Central memory CD4-positive, alpha-beta T cell (primary cell): ENCODE measurements around the gene YARS1.

Experiments used
- DNase-seq: peaks from one replicate; pipeline ENCODE4 v3.0.0; 2022

Gene YARS1

DNA sequence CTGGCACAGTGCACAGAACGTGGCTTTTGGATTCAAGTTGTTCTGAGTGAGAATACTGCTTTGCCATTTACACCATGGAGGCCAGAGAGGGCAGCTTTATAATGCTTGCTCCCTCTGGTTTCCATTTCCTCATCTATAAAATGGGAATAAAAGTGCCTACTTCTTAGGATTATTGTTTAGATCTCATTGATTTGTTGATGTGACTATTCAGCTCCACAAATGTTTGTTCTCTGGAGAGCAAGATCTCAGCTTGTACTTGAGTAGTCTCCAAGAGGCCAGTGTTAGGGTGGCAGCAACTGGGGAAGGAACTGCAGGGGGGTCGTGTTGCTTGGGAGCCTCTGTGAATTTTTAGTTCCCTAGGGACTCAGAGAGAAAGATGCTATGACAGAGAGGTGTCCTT is 55.2 kb downstream of the YARS1 start:
- DNase-seq, result no peak

DNA sequence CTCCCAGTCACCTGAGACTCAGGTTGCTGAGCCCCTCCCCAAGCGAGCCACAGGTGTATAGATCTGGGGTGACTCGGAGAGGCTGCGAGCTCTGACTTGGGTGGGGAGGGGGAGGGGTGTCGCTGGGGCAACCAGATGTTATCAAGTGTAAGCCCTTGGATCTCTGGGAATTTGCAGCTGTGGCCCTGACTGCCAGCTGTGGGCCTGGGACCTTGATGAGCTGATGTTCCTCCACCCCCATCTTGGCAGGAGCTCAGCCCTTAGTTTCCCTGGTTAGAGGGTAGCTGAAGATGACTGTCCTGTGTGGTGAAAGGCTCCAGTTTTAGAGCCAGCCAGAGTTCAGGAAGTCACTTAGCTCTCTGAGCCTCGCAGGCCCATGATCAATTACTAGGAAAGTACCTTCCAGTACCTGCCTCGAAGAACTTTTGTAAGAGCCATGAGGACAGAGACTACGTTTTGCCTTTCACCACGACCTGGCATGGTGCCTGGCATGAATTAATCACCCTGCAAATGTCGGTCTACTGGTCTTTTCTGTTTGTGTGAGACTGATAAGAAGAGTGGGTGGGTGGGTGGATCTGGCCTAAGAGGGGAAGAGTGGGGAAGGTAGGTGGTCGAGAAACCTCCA is 55.8 kb downstream of the YARS1 start:
- no peak for DNase-seq

DNA sequence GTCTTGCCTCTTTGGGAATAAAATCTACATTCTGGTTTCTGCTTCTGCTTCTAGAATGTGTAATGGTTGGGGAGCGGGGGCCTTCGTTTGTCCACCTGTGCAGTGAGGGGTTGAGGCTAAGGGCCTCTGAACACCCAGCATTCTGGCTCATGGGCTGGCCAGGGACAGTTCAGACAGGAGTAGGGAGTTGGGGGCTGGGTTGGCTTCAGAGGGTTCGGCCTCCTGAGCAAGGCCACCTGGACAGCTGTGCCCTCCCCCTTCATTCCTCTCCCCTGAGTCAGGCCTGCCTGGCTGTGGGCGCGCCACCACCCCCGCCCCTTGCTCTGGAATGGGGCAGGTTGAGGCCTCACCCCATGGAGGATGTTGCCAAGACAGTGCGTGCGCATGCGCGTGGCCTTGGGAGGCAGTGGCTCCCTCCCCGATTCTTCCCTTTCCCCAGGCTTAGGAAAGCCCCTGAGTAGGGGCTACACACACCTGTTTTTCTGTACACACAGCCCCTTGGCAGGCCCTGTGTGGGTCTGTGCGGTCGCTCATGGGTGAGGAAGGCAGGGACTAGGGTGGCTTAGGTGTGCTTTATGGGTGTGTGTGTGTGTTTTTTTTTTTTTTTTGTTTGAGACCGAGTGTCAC is 57.0 kb downstream of the YARS1 start:
- no peak for DNase-seq

DNA sequence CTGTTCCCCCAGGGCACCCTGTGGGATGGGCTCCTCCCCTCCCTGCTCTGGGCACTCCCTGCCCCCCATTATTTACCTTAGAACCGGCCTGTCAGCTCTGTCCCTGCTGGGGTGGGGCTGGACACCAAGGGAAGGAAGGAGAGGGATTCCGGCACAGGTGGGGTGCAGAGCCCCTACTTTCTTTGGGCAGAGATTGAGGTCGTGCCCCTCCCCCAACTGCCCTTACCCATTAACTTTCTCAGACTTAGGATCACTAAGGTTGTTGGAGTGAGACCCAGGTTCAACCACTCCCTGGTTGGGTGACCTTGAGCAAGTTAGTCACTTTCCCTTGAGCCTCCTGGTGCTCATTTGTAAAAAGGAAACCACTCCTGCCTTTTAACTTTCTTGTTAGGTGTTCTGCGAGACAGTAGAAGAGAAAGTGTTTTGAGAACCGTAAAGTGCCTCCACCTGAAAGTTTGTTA is 57.6 kb downstream of the YARS1 start:
- no peak for DNase-seq

DNA sequence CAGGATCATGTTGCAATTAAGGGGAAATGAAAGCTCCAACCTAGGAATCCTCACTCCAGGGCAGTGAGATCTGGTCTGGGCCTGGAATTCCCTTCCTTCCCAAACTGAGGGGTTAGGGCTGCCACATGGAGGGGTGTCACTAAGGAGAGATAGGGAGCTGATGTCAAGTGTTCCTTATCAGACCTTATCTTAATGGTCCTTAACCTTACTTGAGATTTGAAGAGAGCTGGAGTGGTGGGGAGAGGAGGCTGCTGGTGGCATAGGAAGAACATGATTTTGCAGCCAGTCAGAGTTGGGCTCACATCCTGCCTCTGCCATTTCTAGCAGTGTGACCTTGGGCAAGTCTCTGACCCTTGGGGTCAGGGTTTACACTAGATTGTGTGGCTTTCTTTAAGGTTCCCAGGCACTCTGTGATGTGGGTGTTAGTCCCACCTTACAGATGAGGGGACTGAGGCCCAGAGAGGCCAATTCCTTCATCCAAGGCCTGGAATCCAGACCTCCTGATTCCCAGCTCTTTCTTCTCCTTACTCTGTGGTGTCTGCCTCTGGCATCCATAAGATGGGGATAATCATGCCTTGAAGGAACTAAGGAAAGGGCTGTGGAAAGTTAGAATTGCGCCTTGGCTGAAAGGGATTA is 58.2 kb downstream of the YARS1 start:
- no peak for DNase-seq

DNA sequence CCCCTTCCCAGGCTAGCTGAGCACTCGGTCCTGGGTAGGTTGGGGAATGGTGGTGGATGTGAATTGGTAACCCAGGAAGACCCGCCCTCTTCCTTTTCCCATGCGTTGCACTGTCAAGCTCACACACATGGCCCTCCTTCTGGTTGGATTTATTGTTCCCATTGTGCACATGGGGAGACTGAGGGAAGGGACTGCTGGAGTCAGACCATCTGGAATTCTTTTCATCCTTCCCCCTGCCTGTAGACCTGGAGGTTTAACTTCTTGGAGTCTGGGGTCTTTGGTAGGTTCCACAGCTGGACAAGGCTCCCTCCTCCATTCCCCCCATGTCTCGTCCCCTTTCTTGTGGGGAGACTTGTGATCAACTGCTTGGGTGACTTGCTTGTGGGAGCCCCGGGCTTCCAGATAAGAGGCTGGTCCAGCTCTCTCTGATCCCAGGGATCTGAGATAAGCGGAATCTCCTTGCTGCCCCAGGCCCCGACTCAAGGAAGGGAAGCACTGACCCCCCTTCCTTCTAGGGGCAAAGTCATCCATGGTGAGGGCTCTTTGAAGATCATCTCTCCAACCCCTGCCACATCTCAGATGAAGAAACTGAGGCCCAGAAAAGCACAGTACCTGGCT is 58.9 kb downstream of the YARS1 start:
- DNase-seq, result no peak

DNA sequence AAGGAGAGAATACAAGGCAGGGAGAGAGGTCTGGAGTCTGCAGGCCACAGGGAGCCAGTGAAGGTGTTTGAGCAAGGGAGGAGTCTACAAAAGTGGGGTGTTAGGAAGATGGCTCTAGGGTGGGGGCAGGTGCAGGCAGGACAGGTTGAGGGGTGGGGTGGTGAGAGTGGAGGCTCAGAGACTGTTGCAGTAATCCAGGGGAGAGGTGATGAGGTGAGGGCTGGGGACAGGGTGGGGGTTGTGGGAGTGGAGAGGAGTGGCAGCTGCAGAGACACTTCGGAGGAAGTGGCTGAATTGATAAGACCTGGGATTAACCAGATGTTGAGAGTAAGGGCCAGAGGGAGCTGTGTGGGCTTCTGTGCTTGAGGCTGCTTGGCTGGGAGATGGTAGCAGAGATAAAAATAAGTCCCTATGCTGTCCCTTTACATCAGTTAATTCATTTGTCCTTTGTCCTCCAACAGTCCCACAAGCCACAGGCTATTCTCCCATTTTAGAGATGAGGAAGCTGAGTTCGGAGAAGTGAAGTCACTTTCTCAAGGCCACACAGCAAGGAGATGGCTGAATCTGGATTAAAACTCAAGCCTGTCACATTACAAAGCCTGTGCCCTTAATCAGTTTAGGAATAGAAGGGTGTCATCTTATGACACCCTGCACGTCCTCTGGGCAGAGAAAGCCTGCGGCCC is 59.8 kb downstream of the YARS1 start:
- DNase-seq, result no peak

DNA sequence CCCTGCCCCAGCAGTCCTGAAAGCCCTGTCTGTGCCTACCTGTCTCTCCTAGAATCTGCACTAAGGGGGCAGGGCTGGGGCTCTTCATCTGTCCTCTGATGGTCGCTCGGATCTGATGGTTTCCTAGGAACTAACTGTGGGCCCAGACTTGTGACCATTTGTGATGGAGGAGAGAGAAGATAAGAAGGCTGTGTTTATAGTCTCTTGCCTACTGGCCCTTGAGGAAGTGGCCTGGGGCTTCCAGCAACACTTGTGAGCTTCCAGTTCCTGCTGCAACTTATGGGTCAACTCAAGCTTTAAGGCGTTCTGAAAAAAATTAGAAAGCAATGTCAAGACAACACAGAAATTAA is 61.4 kb downstream of the YARS1 start:
- no peak for DNase-seq

DNA sequence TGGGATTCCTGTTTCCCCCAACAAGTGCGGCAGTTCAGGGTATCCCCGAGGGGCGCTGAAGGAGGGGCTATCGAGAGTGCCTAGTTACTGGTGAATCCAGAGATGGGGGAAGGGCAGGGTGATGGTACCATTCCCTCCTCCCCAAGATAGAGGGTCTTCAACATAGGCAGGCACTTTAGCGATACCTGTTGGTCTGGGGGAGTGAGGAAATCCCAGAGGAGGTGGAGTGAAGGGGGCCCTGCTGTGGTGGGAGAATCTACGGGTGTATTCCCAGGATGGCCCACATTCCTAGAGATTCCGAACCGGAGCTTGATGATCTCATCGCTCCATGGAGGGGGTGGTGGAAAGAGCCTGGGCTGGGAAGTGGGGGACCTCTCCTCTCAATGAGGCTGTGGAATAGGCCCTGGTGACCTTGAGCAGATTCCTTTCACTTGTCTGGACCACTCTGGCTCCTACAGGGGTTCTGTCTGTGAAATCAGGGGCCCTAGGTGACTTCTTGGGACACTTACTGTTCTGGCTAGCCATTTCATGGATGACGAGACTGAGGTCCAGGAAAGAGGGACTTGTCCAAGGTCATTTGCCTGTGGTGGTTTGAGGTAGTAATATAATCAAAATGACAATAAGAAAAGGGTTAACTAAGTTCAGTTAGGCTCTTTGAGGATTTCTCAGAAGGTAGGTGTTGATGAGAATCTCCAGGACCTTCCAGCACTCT is 61.9 kb downstream of the YARS1 start:
- no peak for DNase-seq

DNA sequence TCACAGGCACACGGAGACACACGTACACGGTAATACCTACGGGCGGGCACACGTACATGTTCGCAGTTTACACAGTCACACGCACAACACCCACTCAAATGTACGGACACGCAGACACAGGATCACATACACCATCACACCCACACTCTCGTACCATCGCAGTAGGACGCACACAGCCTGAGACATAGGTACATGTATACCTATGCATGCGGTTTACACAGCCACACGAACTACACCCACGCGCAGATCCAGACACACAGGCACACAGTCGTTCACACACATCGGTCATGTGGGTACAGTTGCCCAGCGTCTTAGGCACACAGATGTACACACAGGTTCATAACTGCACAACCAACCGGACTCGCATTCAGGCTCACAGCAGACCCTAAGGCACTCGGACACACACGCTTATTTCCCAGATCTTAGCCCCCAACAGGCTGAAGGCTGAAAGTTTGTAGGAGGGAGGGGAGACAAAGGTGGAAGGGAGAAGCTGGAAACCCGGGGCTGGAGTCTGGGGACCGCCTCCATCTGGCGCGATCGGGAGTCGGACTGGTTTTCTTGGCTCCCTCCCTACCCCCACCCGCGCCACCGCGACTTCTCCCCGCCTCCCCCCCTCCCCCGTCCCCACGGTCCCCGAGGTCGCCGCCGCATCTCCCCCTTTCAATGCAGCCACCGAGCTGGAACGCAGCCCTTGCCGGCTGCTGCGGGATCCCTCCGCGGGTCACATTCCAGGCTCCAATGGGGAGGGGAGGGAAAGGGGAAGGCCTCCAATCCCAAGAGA is 62.7 kb downstream of the YARS1 start:
- DNase-seq, result peak; percentile 43

DNA sequence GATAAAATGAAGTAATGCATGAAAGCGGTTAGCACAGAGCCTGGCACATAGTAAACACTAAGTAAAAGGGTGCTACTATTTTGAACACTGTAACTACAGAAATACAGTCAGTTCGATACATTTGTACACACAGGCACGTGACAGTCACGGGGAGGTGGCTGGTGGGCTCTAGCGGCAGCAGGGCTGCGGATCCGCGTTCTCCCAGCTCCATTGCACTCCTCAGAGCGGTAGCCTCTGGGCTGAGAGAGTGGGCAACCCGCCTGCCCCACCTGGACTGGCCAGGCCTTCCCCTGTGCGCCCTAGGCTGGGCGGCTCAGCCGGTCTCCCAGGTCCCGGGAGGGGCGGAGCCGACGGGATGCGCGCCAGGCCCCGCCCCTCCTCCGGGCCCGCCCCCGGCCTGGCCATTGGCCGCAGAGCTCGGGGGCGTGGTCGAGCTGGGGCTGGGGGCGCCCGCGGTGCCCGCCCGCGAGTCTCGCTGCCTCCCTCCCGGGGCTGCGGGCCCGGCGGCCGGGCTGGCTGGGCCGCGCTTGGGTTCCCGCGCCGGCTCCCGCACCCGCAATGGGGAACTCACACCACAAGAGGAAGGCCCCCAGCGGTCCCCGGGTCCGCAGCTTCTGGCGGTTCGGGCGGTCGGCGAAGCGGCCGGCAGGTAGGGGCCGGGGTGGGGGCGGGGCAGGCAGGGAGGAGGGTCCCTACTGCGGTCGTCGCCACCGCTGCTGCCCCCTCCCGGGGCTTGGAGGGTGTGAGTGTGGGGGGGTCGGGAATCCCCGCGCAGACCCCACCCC is 63.4 kb downstream of the YARS1 start:
- DNase-seq, result peak; percentile 66

DNA sequence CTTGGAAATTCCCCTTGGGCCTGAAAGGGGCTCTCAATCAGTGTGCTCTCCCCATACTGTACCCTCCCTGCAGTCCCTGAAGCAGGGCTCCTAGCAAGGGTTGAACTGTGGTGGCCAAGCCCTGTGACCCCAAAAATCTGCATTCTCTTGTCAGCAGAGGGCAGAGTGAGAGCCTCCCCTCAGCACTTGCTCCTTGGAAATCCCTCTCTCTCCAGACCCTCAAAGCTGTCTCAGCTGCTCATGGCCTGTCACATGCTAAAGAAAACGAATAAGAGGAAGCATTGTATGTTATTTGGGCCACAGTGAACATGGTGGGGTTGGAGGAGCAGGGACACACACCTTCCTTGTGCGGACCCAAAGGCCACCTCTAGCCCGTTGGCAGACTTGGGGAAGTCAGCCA is 67.4 kb downstream of the YARS1 start:
- no peak for DNase-seq

DNA sequence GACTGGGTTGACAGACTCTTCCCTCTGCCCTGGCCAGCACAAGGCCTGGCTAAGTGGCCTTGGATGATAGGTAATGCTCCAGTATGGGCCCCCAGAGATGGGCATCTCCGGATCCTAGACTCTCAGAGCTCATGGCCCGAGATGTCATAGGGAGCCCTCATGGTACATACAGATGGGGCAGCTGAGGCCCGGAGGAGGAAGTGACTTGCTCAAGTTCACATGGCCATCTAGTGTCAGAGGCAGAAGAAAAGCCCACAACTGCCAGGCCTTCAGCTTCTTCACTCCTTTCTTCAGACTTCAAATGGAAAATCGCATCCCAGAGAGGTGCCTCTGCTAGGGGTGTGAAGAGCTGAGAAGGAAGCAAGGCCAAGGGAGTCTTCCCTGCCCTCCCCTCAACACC is 67.8 kb downstream of the YARS1 start:
- DNase-seq, result no peak

DNA sequence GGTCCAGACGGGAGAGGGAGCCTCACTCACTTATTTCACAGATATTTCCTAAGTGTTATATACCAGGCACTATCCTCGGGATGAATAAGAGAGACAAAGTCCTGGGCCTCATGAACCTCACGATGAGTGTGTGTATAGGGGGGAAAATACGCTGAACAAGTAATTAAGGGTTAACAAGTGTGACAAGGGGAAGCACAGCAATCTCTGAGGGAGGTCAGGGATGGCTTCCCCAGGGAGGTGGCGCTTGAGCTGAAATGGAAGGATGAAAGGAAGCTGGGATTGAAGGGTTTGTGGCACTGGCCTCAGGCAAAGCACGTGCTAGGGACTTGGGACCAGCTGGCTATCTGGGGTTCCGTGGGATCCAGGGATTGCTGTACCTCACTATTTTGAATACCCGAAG is 68.2 kb downstream of the YARS1 start:
- no peak for DNase-seq

DNA sequence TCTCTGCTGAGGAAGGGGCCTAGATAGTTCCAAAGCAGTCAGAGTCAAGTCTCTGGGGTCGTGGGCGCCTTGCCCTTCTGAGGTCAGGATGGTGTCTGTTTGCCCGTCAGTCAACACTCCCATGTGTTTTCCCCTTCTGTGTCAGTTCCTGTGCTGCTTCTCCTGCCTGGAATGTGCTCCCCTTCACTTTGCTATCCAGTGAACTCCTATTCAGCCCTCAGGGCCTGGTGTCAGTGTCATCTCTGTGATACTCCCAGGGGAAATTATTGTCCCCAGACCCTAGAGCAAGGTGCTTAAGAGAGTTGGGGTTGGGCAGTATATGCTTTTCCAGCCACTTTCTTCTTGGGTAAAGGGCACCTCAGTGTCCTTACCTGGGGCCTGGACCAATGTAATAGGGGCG is 68.8 kb downstream of the YARS1 start:
- DNase-seq, result no peak

DNA sequence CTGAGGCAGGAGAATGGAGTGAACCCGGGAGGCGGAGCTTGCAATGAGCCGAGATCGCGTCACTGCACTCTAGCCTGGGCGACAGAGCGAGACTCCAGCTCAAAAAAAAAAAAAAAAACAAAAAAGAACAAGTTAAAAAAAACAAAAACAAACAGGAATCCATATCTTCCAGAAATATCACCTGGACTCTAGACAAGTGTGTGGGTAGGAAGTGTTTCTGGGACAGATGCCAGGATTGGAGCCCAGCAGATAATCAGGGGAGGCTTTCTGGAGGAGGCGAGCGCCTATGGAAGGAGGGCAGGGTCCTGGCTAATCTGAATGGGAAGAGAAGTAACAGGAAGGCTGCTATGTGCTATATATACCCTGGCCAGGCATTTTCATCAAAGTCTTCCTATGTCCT is 71.0 kb downstream of the YARS1 start:
- no peak for DNase-seq

DNA sequence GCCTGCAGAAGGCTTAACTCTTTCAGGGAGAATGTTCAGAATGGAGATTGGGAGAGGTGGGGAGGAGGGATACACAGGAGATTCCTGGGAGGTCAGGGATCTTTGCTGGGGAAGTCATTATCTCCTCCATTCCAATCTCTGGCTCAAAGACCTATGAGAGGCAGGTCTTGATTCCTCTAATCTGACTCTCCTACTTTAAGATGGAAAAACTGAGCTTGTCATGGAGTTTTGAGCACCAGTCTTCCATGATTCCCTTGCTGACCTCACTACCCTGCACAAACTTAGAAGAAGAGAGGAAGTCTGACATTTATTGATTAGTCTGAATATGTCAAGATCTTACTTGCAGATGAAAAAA is 73.1 kb downstream of the YARS1 start:
- DNase-seq, result no peak

DNA sequence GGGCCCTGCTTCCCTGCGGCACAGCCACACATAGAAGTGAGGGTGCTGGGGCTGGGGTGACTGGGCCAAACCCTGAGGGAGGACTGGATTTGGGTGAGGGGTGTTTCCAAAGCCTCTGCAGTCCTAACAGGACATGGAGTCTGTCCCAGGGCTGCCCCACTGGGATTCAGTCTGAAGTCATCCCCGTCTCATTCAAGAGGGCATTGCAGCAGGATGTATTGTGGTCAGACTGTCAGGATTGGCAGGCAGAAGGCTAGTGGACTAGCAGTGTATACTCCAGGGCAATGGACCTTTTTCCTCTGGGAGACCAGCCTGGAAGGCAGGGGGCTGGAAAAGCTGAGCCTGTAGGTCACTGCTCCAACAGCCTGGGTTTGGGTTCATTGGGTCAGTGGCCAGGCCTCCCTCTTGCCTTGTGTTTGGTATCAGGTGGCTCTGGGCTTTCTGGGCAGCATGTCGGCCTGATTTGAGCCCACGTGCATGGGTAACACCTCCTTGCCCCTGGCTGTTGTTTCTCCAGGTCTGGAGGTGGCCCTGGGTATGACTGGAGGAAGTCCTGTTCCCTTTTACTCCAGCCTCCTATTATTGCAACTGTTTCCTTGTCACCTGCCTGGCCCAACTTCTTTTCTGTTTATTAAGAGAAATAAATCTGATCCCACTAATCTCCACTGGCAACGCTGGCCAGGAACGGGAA is 73.6 kb downstream of the YARS1 start:
- DNase-seq, result no peak

DNA sequence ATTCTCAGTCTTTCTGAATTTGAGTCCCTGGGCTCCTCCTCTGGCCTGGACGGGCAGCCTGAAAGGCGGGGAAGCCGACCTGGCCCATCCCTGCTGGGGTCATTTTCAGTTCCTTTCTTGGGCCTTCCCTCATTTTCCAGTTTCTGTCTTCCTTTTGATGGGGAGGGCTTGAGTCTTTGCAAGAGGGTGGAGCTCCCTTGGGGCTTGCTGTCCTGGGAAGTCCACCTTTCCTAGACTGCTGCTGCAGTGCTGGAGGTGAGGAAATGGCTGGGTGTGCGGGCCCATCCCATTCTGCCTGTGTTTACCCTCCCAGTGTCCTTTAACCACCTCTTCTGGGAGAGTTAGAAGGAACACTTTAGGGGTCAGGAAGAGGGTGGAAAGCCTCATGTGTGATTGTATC is 74.2 kb downstream of the YARS1 start:
- DNase-seq, result no peak

DNA sequence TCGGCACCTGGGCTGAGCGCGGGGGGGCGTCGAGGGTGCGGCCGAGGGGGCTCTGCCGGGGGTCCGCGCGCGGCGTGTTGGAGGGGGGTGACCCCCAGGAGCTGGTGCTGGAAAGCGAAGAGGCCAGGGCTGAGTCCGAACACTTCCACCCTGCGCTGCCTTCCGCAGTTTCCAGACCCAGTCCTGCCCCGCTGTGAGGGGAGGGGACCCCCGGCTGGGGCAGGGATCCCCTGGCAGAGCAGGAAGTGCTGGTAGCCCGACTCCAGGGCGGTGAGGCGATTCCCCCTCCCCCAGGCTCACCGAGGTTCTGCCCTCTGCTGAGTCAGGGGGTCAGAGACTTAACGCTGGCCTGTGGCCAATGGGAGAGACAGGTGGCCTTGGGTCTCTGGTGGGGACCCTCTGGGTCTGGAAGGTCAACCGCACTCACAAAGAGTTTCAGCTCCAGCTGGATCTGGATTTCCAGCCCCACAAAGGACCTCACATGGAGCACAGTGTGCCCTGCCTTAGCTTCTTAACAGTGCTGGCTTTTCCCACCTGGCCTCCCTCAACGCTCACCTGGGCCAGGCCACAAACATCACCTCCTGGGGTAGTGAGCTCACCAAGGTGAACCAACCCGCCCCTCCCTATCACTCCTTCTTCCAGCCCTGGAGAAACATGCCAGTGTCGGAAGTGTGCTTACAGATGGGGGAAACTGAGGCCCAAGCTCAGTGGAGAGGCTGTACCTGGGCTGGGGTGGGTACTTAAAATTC is 74.8 kb downstream of the YARS1 start:
- no peak for DNase-seq
